ENCODE measurements around the gene LMF1.

DNA sequence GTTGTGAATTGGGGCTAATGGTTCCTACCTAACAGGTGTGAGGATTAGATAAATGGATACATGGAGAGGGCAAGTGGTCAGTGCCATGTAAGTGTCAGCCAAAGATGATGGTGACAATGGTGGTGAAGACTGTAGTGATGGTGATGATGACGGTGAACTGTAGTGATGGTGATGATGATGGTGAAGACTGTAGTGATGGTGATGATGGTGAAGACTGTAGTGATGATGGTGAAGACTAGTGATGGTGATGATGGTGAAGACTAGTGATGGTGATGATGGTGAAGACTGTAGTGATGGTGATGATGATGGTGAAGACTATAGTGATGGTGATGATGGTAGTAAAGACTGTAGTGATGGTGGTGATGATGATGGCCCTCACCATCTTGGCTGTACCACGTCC, 152.2 kb downstream of the LMF1 start:
- TF ChIP-seq POLR2A (IDR thresholded peaks at IDR 0.05): no peak
- TF ChIP-seq, protein P1, sequence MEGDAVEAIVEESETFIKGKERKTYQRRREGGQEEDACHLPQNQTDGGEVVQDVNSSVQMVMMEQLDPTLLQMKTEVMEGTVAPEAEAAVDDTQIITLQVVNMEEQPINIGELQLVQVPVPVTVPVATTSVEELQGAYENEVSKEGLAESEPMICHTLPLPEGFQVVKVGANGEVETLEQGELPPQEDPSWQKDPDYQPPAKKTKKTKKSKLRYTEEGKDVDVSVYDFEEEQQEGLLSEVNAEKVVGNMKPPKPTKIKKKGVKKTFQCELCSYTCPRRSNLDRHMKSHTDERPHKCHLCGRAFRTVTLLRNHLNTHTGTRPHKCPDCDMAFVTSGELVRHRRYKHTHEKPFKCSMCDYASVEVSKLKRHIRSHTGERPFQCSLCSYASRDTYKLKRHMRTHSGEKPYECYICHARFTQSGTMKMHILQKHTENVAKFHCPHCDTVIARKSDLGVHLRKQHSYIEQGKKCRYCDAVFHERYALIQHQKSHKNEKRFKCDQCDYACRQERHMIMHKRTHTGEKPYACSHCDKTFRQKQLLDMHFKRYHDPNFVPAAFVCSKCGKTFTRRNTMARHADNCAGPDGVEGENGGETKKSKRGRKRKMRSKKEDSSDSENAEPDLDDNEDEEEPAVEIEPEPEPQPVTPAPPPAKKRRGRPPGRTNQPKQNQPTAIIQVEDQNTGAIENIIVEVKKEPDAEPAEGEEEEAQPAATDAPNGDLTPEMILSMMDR (IDR thresholded peaks at IDR 0.05): no peak
- TF ChIP-seq POLR2AphosphoS5 (IDR thresholded peaks at IDR 0.05): no peak
- no peak for TF ChIP-seq EP300 (IDR thresholded peaks at IDR 0.05)
